IPS DF 19.7 (cell line): ENCODE data around the gene SERPINB13.

Experiments
- DNase-seq: peaks from one replicate; pipeline ENCODE4 v3.0.0-alpha.2; 2013; ENCODE audit warnings: low read depth, low spot score

Gene SERPINB13

DNA sequence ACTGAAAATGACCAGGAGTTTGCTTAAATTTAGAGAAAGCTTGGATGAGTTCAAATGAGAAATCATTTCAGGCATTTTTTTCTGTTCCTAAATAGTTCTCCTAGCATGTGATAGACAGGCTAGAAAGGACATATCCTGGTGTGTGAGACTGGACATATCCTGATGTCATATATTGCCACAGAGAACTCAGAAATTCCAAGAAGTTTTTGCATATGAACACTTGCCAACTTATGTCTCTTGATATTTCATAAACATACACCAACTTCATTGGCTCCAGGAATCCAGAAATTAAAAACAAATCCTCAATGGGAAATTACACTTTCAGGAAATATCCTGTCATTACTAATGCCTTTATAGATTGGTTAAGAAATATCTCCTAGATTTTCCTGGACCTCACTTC, 59.8 kb downstream of the SERPINB13 start:
- DNase-seq: no peak

- DNase-seq: no peak
Measured at GRCh38 chr18:63648241-63648640, 61.1 kb downstream of the SERPINB13 start.
